Measurements from ENCODE around the gene VRK3.

Gene VRK3

DNA sequence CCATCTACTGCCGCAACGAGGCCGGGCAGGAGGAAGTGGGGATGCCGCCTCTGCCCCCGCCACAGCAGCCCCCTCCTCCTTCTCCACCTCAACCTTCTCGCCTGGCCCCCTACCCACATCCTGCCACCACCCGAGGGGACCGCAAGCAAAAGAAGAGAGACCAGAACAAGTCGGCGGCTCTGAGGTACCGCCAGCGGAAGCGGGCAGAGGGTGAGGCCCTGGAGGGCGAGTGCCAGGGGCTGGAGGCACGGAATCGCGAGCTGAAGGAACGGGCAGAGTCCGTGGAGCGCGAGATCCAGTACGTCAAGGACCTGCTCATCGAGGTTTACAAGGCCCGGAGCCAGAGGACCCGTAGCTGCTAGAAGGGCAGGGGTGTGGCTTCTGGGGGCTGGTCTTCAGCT is 92.4 kb downstream of the VRK3 start:
- ChIA-PET CTCF (interaction anchor here (2.2 kb wide), 1 partner anchor 203 kb away, joined by 9 read pairs; no protein-coding TSS in a partner anchor), POLR2A (no interaction called here)
- DNase-seq (ENCODE audit: low read depth, low spot score) = no peak
- no peak overlapping the region for H3K4me3 ChIP-seq (ENCODE audit: low read depth, low read length)
- TF ChIP-seq, protein P1, sequence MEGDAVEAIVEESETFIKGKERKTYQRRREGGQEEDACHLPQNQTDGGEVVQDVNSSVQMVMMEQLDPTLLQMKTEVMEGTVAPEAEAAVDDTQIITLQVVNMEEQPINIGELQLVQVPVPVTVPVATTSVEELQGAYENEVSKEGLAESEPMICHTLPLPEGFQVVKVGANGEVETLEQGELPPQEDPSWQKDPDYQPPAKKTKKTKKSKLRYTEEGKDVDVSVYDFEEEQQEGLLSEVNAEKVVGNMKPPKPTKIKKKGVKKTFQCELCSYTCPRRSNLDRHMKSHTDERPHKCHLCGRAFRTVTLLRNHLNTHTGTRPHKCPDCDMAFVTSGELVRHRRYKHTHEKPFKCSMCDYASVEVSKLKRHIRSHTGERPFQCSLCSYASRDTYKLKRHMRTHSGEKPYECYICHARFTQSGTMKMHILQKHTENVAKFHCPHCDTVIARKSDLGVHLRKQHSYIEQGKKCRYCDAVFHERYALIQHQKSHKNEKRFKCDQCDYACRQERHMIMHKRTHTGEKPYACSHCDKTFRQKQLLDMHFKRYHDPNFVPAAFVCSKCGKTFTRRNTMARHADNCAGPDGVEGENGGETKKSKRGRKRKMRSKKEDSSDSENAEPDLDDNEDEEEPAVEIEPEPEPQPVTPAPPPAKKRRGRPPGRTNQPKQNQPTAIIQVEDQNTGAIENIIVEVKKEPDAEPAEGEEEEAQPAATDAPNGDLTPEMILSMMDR (IDR thresholded peaks at IDR 0.05; ENCODE audit: insufficient read depth, low read length, missing control alignments) = no peak

DNA sequence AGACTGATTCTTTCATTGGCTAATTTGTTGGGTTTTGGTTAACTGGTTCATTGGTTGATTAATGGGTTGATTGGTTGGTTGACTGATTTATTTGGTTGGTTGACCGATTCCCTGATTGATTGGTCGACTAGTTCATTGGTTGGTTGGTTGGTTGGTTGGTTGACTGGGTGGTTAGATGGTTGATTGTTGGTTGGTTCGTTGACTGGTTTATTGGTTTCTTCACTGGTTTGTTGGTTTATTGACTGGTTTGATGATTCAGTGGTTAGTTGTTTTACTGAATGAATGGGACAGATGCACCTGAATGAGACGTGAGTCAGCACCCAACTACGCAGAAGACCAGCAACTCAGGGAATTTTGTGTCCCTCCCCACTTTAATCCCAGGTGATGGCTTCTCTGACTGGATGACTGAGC is 93.1 kb downstream of the VRK3 start:
- no peak for DNase-seq (ENCODE audit: low read depth, low spot score)
- ChIA-PET CTCF (no interaction called here), POLR2A (interaction anchor here (0.5 kb wide), 1 partner anchor 86 kb away, joined by 3 read pairs; no protein-coding TSS in a partner anchor)
- TF ChIP-seq, protein P1 (IDR thresholded peaks at IDR 0.05; ENCODE audit: insufficient read depth, low read length, missing control alignments) = no peak
- H3K4me3 ChIP-seq (ENCODE audit: low read depth, low read length) = no peak overlapping the region

DNA sequence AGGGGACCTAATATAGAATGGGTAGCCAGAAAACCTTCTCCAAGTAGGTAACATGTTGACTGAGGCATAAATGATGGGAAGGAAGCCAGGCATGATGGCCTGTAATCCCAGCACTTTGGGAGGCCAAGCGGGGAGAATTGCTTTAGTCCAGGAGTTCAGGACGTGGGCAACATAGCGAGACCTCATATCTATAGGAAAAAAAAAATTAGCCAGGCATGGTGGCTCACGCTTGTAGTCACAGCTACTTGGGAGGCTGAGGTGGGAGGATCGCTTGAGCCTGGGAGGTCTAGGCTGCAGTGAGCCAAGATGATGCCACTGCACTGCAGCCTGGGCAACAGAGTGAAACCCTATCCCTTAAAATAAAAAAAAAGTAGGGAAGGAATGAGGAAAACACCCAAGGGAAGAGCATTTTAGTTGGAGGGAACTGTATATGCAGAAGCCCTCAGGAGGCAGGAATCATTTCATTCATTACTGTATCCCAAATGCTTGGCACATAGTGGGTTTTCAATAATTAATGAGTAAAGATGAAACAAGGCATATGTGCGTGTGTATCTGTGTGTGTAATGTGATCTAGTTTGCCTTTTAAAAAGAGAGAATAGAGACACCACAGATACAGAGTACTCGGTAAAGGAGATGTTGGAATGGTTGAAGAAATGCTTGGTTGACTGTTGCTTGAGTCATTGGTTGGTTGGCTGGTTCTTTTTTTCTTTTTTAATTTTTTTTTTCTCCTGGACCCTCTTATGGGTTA is 93.7 kb downstream of the VRK3 start:
- CTCF ChIA-PET = interaction anchor here (2.3 kb wide), 1 partner anchor 205 kb away, joined by 11 read pairs; no protein-coding TSS in a partner anchor
- POLR2A ChIA-PET = no interaction called here
- TF ChIP-seq, protein P1 (IDR thresholded peaks at IDR 0.05; ENCODE audit: insufficient read depth, low read length, missing control alignments) = no peak

DNA sequence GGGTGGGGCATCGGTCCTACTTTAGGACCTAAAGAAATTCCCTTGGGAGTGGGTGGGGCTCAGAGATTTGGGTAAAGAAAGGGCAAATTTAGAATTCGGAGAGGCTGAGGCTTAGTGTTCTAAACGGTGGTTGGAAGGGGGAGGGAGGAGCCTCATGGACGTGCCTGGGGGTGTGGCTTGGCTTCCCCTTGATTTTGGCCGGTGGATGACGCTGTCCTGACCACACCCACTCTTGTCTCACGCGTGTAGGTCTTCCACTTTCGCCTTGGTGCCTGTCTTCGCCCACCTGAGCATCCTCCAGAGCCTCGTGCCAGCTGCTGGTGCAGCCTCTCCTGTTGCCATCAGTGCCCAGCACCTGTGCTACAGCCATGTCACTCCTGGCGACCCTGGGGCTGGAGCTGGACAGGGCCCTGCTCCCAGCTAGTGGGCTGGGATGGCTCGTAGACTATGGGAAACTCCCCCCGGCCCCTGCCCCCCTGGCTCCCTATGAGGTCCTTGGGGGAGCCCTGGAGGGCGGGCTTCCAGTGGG is 94.6 kb downstream of the VRK3 start:
- ChIA-PET CTCF (interaction anchor here (2.3 kb wide), 1 partner anchor 205 kb away, joined by 11 read pairs; no protein-coding TSS in a partner anchor), POLR2A (no interaction called here)
- TF ChIP-seq, protein P1 (IDR thresholded peaks at IDR 0.05; ENCODE audit: insufficient read depth, low read length, missing control alignments) = no peak
- no peak for DNase-seq (ENCODE audit: low read depth, low spot score)
- no peak overlapping the region for H3K4me3 ChIP-seq (ENCODE audit: low read depth, low read length)

More for the DNA sequence above, 93.7 kb downstream of the VRK3 start:
- no peak for DNase-seq (ENCODE audit: low read depth, low spot score)
- no peak overlapping the region for H3K4me3 ChIP-seq (ENCODE audit: low read depth, low read length)

DNA sequence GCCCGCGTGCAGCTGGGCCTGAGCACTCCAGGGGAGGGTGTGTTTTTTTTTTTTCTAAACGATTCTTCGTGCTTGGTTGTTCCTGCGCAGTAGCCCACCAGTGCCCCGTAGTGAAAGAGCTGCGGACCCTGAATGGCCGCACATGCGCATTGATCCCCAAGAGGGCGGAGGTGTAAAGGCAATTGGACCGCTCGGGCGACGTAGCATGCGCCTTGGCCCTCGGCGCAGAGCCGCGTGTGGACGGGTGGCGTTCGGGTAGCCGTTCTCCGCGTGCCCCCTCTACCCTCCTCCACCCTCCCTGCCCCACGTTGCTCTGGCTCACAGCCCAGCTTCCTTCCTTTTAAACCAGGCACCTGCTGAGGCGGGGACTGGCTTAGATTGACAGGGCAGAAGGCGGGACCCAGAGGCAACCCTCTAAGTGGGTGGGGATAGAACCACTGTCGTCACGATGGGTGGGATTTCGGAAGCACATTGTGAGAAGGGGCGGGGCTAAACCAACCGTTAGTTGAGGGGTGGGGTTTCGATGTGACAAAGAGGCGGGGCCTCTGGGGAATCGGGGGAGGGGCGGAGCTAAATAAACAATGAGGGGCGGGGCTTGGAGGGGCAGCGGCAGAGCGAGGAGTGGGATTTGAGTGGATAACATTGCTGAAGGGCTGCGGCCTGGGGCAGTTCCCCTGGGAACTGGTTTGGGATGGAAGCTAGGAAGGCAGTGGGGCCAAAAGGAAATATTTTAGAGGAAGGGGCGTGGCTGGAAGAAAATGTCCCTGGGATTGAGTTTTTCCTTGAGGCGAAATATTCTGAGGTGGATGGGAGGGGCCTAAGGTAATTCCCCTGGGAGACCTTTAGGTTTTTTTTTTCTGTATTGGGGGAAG is 95.3 kb downstream of the VRK3 start:
- POLR2A ChIA-PET = interaction anchor here (1.1 to 1.3 kb wide), 2 partner anchors 20 to 53 kb away, joined by 3 to 4 read pairs; partner anchors contain the start of genes AKT1S1 and TBC1D17

More for the DNA sequence above, 95.3 kb downstream of the VRK3 start:
- CTCF ChIA-PET = interaction anchor here (1.2 to 3.6 kb wide), 4 partner anchors 8 to 206 kb away, joined by 3 to 13 read pairs (median 10); no protein-coding TSS in a partner anchor
- TF ChIP-seq, protein P1 (IDR thresholded peaks at IDR 0.05; ENCODE audit: insufficient read depth, low read length, missing control alignments) = no peak
- H3K4me3 ChIP-seq (ENCODE audit: low read depth, low read length) = peak overlapping the region; percentile 70
- DNase-seq (ENCODE audit: low read depth, low spot score) = peak; percentile 72
